Measurements from ENCODE around the gene SNAPC5.

SNAPC5 gene

GRCh38 chr15:66515901-66516322 is 18.4 kb upstream of the SNAPC5 start:
- TF ChIP-seq CTCF (IDR thresholded peaks at IDR 0.05; ENCODE audit: low read depth, low read length, missing control alignments), result no peak
- no peak for DNase-seq (ENCODE audit: low read depth)
- no peak overlapping the region for H3K4me3 ChIP-seq (ENCODE audit: low read depth, low read length)

GRCh38 chr15:66514586-66514985 is 17.0 kb upstream of the SNAPC5 start:
- no peak for TF ChIP-seq CTCF (IDR thresholded peaks at IDR 0.05; ENCODE audit: low read depth, low read length, missing control alignments)
- H3K4me3 ChIP-seq (ENCODE audit: low read depth, low read length), result no peak overlapping the region
- DNase-seq (ENCODE audit: low read depth), result no peak

- TF ChIP-seq CTCF (IDR thresholded peaks at IDR 0.05; ENCODE audit: low read depth, low read length, missing control alignments), result no peak
- DNase-seq (ENCODE audit: low read depth), result no peak
- H3K4me3 ChIP-seq (ENCODE audit: low read depth, low read length), result no peak overlapping the region
These were observed 10.8 kb upstream of the SNAPC5 start for GRCh38 chr15:66508293-66508883.

GRCh38 chr15:66505818-66506217 is 8.3 kb upstream of the SNAPC5 start:
- no peak for DNase-seq (ENCODE audit: low read depth)
- peak overlapping the region; percentile 80 for H3K4me3 ChIP-seq (ENCODE audit: low read depth, low read length)
- no peak for TF ChIP-seq CTCF (IDR thresholded peaks at IDR 0.05; ENCODE audit: low read depth, low read length, missing control alignments)

- DNase-seq (ENCODE audit: low read depth), result no peak
- no peak for TF ChIP-seq CTCF (IDR thresholded peaks at IDR 0.05; ENCODE audit: low read depth, low read length, missing control alignments)
- H3K4me3 ChIP-seq (ENCODE audit: low read depth, low read length), result peak overlapping the region; percentile 80
These were observed 7.9 kb upstream of the SNAPC5 start for GRCh38 chr15:66505430-66505811.

GRCh38 chr15:66504563-66505429 is 7.2 kb upstream of the SNAPC5 start, which contains the start of the genes RPL4 and ZWILCH:
TSS of gene RPL4 (minus strand) at chr15:66504855. CDS start at chr15:66504790, 65 bp downstream.
TSS of gene ZWILCH (plus strand) at chr15:66505326. CDS start at chr15:66505339, 13 bp downstream.
- TF ChIP-seq CTCF (IDR thresholded peaks at IDR 0.05; ENCODE audit: low read depth, low read length, missing control alignments), result no peak
- peak; percentile 89 for DNase-seq (ENCODE audit: low read depth)
- H3K4me3 ChIP-seq (ENCODE audit: low read depth, low read length), result peak within 1 kb of the TSS; percentile 80

Measured in GM12864 (cell line).